ENCODE data around the gene S100A1. TPM values are rescaled to one million over a fixed set of nuclear protein-coding genes. Genes with fewer than 3 reads are reported as not detected.

S100A1 gene
- total and polyA plus RNA-seq, 2 of the 13 experiments (the other 11 are each of a cell fraction or from before 2014, with no cell fraction given) = 120 to 251 TPM

DNA sequence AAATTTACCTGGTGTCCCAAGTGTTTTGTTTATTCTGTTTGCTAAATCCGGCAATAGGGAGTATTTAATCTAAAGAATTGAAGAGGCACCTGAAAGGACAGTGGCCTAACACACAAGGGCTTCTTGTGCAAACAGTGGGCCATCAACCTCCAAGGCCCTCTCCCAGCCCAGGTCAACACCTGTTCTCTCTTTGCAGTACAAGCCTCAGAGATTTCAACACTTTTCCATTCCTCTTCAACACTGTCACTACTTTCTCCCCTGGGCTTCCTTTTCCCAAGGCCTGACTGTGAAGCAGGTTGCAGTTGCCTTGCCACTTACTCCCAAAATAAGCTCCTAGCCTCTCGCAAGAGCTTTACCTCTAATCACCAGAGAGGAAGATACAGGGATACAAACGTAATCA, 27.1 kb downstream of the S100A1 start (continued):
- TF ChIP-seq, protein P1, sequence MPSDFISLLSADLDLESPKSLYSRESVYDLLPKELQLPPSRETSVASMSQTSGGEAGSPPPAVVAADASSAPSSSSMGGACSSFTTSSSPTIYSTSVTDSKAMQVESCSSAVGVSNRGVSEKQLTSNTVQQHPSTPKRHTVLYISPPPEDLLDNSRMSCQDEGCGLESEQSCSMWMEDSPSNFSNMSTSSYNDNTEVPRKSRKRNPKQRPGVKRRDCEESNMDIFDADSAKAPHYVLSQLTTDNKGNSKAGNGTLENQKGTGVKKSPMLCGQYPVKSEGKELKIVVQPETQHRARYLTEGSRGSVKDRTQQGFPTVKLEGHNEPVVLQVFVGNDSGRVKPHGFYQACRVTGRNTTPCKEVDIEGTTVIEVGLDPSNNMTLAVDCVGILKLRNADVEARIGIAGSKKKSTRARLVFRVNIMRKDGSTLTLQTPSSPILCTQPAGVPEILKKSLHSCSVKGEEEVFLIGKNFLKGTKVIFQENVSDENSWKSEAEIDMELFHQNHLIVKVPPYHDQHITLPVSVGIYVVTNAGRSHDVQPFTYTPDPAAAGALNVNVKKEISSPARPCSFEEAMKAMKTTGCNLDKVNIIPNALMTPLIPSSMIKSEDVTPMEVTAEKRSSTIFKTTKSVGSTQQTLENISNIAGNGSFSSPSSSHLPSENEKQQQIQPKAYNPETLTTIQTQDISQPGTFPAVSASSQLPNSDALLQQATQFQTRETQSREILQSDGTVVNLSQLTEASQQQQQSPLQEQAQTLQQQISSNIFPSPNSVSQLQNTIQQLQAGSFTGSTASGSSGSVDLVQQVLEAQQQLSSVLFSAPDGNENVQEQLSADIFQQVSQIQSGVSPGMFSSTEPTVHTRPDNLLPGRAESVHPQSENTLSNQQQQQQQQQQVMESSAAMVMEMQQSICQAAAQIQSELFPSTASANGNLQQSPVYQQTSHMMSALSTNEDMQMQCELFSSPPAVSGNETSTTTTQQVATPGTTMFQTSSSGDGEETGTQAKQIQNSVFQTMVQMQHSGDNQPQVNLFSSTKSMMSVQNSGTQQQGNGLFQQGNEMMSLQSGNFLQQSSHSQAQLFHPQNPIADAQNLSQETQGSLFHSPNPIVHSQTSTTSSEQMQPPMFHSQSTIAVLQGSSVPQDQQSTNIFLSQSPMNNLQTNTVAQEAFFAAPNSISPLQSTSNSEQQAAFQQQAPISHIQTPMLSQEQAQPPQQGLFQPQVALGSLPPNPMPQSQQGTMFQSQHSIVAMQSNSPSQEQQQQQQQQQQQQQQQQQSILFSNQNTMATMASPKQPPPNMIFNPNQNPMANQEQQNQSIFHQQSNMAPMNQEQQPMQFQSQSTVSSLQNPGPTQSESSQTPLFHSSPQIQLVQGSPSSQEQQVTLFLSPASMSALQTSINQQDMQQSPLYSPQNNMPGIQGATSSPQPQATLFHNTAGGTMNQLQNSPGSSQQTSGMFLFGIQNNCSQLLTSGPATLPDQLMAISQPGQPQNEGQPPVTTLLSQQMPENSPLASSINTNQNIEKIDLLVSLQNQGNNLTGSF (CRISPR knock-in tag; IDR thresholded peaks at IDR 0.05) = no peak
- TF ChIP-seq ZNF292 (CRISPR knock-in tag; IDR thresholded peaks at IDR 0.05; ENCODE audit: borderline replicate concordance, low read depth) = 0 out of 2 replicates have a peak, but pooled peaks have one; percentile 21
- no peak for TF ChIP-seq MTA3 (CRISPR knock-in tag; IDR thresholded peaks at IDR 0.05)
- no peak for TF ChIP-seq LCORL (IDR thresholded peaks at IDR 0.05)
- TF ChIP-seq LCORL (CRISPR knock-in tag; IDR thresholded peaks at IDR 0.05) = no peak
- TF ChIP-seq, protein P2, sequence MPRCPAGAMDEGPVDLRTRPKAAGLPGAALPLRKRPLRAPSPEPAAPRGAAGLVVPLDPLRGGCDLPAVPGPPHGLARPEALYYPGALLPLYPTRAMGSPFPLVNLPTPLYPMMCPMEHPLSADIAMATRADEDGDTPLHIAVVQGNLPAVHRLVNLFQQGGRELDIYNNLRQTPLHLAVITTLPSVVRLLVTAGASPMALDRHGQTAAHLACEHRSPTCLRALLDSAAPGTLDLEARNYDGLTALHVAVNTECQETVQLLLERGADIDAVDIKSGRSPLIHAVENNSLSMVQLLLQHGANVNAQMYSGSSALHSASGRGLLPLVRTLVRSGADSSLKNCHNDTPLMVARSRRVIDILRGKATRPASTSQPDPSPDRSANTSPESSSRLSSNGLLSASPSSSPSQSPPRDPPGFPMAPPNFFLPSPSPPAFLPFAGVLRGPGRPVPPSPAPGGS (CRISPR knock-in tag; IDR thresholded peaks at IDR 0.05) = no peak
- TF ChIP-seq NCOA5 (CRISPR knock-in tag; IDR thresholded peaks at IDR 0.05) = no peak
- no peak for TF ChIP-seq TOPORS (CRISPR knock-in tag; IDR thresholded peaks at IDR 0.05)
- TF ChIP-seq GATAD2A (CRISPR knock-in tag; IDR thresholded peaks at IDR 0.05) = peak; percentile 54
- peak; percentile 38; the same call in 1 of the 2 replicates for TF ChIP-seq FOXA3 (CRISPR knock-in tag; IDR thresholded peaks at IDR 0.05)
- TF ChIP-seq, protein P3, sequence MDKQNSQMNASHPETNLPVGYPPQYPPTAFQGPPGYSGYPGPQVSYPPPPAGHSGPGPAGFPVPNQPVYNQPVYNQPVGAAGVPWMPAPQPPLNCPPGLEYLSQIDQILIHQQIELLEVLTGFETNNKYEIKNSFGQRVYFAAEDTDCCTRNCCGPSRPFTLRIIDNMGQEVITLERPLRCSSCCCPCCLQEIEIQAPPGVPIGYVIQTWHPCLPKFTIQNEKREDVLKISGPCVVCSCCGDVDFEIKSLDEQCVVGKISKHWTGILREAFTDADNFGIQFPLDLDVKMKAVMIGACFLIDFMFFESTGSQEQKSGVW (CRISPR knock-in tag; IDR thresholded peaks at IDR 0.05; ENCODE audit: borderline replicate concordance) = no peak
- TF ChIP-seq ZNF777 (CRISPR knock-in tag; IDR thresholded peaks at IDR 0.05) = no peak
- TF ChIP-seq, protein P4, sequence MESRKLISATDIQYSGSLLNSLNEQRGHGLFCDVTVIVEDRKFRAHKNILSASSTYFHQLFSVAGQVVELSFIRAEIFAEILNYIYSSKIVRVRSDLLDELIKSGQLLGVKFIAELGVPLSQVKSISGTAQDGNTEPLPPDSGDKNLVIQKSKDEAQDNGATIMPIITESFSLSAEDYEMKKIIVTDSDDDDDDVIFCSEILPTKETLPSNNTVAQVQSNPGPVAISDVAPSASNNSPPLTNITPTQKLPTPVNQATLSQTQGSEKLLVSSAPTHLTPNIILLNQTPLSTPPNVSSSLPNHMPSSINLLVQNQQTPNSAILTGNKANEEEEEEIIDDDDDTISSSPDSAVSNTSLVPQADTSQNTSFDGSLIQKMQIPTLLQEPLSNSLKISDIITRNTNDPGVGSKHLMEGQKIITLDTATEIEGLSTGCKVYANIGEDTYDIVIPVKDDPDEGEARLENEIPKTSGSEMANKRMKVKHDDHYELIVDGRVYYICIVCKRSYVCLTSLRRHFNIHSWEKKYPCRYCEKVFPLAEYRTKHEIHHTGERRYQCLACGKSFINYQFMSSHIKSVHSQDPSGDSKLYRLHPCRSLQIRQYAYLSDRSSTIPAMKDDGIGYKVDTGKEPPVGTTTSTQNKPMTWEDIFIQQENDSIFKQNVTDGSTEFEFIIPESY (CRISPR knock-in tag; IDR thresholded peaks at IDR 0.05) = no peak
- TF ChIP-seq ZFY (CRISPR knock-in tag; IDR thresholded peaks at IDR 0.05) = peak; percentile 12; the same call in 1 of the 2 replicates
- TF ChIP-seq ZNF564 (CRISPR knock-in tag; IDR thresholded peaks at IDR 0.05) = no peak
- TF ChIP-seq, protein P5, sequence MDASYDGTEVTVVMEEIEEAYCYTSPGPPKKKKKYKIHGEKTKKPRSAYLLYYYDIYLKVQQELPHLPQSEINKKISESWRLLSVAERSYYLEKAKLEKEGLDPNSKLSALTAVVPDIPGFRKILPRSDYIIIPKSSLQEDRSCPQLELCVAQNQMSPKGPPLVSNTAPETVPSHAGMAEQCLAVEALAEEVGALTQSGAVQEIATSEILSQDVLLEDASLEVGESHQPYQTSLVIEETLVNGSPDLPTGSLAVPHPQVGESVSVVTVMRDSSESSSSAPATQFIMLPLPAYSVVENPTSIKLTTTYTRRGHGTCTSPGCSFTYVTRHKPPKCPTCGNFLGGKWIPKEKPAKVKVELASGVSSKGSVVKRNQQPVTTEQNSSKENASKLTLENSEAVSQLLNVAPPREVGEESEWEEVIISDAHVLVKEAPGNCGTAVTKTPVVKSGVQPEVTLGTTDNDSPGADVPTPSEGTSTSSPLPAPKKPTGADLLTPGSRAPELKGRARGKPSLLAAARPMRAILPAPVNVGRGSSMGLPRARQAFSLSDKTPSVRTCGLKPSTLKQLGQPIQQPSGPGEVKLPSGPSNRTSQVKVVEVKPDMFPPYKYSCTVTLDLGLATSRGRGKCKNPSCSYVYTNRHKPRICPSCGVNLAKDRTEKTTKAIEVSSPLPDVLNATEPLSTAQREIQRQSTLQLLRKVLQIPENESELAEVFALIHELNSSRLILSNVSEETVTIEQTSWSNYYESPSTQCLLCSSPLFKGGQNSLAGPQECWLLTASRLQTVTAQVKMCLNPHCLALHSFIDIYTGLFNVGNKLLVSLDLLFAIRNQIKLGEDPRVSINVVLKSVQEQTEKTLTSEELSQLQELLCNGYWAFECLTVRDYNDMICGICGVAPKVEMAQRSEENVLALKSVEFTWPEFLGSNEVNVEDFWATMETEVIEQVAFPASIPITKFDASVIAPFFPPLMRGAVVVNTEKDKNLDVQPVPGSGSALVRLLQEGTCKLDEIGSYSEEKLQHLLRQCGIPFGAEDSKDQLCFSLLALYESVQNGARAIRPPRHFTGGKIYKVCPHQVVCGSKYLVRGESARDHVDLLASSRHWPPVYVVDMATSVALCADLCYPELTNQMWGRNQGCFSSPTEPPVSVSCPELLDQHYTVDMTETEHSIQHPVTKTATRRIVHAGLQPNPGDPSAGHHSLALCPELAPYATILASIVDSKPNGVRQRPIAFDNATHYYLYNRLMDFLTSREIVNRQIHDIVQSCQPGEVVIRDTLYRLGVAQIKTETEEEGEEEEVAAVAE (CRISPR knock-in tag; IDR thresholded peaks at IDR 0.05; ENCODE audit: borderline replicate concordance) = no peak
- TF ChIP-seq NR2F6 (IDR thresholded peaks at IDR 0.05) = 0 out of 2 replicates have a peak, but pooled peaks have one; percentile 14
- TF ChIP-seq NR2F6 (CRISPR knock-in tag; IDR thresholded peaks at IDR 0.05) = peak; percentile 26; the same call in 1 of the 2 replicates
- no peak for TF ChIP-seq ZKSCAN1 (IDR thresholded peaks at IDR 0.05; ENCODE audit: low read length)
